HFF-Myc (cell line): Measurements from ENCODE around the gene BRINP3.

Experiments used
- DNase-seq: peaks from one replicate; pipeline ENCODE4 v3.0.0-alpha.2; 2011; ENCODE audit warnings: low read depth; ENCODE audit errors: extremely low read depth
- H3K4me3 ChIP-seq: replicated peaks from 2 replicates; pipeline ENCODE4 v1.5.1; 2011; ENCODE audit warnings: low read depth, mild to moderate bottlenecking, control low read depth, low read length
- CTCF ChIP-seq: IDR thresholded peaks from 2 replicates; pipeline ENCODE4 v1.5.1; 2012; ENCODE audit warnings: mild to moderate bottlenecking, low read depth, low read length, control low read depth; ENCODE audit errors: missing control alignments

The BRINP3 gene

GRCh38 chr1:190205713-190206112 is 272.0 kb downstream of the BRINP3 start:
- no peak for DNase-seq
- no peak overlapping the region for H3K4me3 ChIP-seq
- no peak for TF ChIP-seq CTCF

- H3K4me3 ChIP-seq = no peak overlapping the region
- TF ChIP-seq CTCF = no peak
- no peak for DNase-seq
Measured at GRCh38 chr1:190196020-190196419, 281.6 kb downstream of the BRINP3 start.

GRCh38 chr1:190193508-190194115 is 284.1 kb downstream of the BRINP3 start:
- no peak for DNase-seq
- no peak for TF ChIP-seq CTCF
- no peak overlapping the region for H3K4me3 ChIP-seq

GRCh38 chr1:190192627-190193026 is 285.0 kb downstream of the BRINP3 start:
- no peak for DNase-seq
- no peak overlapping the region for H3K4me3 ChIP-seq
- no peak for TF ChIP-seq CTCF

GRCh38 chr1:190183588-190183987 is 294.1 kb downstream of the BRINP3 start:
- H3K4me3 ChIP-seq = no peak overlapping the region
- DNase-seq = no peak
- no peak for TF ChIP-seq CTCF

GRCh38 chr1:190179817-190180216 is 297.8 kb downstream of the BRINP3 start:
- TF ChIP-seq CTCF = no peak
- no peak for DNase-seq
- H3K4me3 ChIP-seq = no peak overlapping the region

GRCh38 chr1:190178827-190179226 is 298.8 kb downstream of the BRINP3 start:
- no peak overlapping the region for H3K4me3 ChIP-seq
- no peak for TF ChIP-seq CTCF
- no peak for DNase-seq
